Kidney capillary endothelial cell (primary cell): ENCODE measurements around the gene MAVS.
"Not testable (repeated sequence)": the region's sequence is repeated elsewhere in the genome, so short reads cannot be mapped to it uniquely, and the experiment has no call there.

Experiments used
- DNase-seq: peaks from one replicate; pipeline ENCODE4 v3.0.0-alpha.2; 2018; ENCODE audit warnings: low spot score

MAVS gene

DNA sequence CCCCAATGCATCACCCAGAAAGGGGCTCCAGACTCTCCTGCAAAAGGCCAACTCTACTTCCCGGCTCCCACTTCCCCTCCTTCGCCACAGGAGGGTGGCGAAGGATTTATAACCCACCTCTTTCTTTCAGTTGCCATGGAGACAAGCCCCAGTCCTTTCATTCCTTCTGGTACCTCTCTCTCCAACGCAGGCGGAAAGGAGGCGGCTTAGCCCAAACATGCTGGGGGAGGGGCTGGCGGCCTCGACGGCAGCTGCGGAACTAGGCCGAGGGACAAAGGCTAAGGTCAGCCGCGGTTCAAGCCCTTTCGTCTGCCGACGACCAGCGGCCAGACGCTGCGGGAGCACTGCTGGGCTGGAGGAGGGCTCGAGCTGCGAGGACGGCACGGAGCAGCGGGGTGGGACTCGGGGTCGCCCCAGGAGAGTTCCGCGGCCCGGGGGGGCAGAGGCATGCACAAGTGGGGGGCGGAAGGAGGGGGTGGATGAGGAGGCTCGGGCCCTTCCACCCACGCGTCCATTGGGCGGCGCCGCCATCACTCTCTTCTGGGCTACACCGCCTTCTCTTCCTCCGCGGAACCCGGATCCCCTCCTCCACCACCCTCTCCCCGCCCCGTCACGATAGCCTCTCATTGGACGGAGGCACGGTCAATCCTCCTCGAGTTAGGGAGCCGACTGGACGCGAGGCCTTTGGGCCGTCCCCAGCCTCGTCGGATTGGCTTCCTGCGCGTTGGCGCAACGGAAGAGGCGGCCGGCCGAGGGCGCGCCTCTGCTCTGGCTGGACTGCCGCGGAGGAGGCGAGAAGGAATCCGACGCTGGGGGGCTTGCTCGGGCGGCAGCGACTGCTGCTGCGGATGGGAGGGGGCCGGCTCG lies 42.2 kb downstream of the MAVS start, which contains the start of gene PANK2:
PANK2 (plus strand) TSS at position 766 of the 867 bp plus-strand sequence.
- DNase-seq: peak; percentile 95

DNA sequence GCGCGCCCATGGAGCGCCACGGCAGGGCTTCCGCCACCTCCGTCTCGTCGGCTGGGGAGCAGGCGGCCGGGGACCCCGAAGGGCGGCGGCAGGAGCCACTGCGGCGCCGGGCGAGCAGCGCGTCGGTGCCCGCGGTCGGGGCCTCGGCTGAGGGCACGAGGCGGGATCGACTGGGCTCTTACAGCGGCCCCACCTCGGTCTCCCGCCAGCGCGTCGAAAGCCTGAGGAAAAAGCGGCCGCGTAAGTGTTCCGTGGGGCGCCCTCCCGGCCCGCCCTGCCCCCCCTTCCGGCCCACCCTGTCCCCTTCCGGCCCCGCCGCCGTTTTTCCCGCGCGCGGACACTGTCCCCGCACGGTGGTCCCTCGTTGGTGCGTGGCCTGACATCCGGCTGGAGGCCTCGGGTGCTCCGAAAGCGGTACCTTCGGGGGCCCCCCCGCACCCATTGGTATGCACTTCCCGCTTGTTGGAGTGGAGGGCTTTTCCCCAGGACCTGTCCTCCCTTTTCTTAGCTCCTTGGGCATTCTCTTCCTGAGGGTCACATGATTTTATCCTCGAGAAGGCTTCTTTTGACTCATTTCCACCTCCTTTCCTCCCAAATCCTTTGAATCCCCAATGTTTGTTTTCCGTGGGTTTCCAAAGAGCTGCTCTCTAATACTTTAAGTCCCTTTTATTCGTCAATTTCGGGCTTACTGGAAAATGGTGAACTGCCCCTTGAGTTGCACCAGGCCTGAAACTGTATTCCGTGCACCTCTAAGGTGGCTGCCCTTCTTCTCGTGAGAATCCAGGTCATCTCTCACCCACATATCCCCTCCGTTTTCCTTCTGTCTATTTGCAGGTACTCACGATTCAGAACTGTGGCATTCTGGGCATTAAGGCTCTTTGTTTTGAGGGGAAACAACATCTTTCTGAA lies 43.1 kb downstream of the MAVS start:
- no peak for DNase-seq

DNA sequence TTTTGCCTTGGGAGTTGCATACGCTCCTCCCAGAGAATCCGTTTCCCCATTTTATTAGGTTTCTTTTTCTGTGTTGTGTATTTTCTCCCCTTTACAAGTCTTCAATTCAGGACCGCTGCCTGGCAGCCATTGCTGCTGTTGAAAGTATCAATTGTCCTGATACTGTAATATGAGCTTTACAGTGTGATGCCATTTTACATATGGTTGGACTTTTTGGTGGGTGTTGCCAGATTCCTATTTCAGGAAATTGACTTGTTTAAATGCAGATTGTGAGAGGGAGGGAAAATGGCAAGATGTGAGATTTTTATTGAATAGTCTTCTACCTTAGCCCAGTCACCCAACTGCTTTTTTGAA lies 43.7 kb downstream of the MAVS start:
- DNase-seq: no peak

GRCh38 chr20:3890999-3891929 lies 44.6 kb downstream of the MAVS start:
- no peak for DNase-seq

GRCh38 chr20:3894796-3895195 lies 48.2 kb downstream of the MAVS start:
- DNase-seq: no peak

GRCh38 chr20:3896302-3896701 lies 49.7 kb downstream of the MAVS start:
- no peak for DNase-seq

DNA sequence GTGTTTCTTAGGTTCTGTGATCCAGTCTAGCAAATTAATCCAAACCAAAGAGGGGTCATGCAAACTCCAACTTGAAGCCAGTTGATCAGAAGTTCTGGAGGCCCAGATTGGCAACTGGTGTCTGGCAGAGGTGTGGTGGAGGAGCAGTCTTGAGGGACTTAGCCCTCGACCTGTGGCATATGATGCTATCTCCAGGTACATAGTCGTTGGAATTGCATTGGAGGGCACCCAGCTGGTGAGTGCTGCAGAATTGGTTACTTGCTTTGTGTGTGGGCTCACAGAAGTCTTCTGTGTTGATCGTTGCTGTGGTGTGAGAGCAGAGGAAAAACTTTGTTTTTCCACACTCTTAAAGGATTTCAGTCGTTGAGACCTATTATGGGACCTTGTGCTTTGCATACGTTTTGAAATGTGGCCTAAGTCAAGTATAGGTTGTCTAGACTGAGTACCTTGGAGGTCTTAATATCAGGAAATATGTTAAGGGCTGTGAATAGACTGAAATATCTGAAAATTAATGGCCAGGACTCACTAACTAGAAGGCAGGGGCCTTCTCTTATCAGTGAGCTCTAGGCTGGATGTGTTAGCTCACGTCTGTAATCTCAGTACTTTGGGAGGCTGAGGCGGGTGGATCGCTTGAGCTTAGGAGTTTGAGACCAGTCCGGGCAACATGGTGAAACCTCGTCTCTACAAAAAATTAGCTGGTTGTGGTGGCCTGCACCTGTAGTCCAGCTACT lies 50.4 kb downstream of the MAVS start:
- DNase-seq: no peak

GRCh38 chr20:3898181-3898580 lies 51.5 kb downstream of the MAVS start:
- not testable (repeated sequence) for DNase-seq

DNA sequence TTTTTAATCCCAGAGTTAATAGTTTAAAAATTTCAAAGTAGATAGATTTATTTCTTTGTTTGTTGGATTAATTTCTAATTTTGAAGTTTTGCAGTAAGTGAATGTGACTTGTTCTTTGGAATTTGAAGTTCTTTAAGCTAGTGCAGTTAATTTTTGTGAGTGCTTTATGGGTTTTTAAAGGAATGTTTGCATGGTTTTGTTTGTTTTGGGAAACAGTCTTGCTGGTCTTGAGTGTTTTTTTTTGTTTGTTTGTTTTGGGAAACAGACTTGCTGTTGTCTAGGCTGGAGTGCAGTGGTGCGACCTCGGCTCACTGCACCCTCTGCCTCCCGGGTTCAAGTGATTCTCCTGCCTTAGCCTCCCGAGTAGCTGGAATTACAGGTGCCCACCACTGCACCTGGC lies 52.0 kb downstream of the MAVS start:
- no peak for DNase-seq

GRCh38 chr20:3900187-3900604 lies 53.6 kb downstream of the MAVS start:
- DNase-seq: no peak

DNA sequence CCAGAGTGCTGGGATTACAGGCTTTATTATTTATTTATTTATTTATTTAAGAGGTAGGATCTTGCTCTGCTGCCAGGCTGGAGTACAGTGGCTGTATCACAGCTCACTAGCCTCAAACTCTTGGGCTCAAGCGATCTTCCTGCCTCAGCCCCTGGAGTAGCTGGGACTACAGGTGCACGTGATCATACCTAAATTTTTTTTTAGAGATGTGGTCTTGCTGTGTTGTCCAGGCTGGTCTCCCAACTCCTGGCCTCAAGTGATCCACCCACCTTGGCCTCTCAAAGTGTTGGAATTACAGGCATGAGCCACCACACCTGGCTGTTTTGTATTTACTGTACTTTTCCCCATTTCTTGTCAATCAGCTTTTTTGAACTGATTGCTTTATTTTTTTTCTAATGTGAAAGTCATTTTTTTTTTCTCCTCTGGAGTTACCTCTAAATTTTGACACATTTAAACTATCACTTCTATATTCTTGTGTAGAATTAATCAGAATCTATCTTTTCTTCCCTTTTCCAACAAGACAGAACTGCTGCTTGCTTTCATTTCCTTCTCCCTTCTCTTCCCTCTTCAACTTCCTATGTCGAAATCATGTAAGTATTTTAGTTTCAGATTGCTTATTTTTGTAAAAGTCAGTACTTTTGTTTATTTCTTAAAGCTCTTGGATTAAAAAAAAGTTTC lies 54.5 kb downstream of the MAVS start:
- DNase-seq: no peak

DNA sequence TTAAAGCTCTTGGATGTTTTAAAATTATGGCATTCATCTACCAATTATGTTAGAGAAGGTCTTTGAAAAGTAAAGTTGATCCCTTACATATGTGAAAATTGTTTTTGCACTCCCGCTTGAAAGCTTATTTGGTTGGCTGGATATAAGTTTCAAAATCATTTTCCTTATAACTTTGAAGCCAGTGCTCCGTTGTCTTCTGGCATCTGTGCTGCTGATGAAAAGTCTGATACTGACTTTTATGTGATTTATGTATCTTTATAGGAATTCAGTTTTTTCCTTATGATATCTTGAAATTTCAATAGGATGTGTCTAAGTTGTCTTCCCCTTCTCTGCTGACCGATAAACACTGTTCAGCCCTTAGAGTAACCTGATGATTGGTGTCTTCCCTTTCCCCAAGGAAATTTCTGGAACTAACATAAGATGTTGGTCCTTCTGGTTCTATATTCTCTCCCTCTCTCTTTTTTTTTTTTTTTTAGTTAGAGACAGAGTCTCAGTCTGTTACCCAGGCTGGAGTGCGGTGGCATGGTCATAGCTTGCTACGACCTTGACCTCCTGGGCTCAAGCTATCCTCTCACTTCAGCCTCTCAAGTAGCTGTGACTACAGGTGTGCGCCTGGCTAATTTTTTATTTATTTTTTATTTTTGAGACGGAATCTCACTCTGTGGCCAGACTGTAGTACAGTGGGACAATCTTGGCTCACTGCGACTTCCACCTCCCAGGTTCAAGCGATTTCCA lies 55.2 kb downstream of the MAVS start:
- no peak for DNase-seq

DNA sequence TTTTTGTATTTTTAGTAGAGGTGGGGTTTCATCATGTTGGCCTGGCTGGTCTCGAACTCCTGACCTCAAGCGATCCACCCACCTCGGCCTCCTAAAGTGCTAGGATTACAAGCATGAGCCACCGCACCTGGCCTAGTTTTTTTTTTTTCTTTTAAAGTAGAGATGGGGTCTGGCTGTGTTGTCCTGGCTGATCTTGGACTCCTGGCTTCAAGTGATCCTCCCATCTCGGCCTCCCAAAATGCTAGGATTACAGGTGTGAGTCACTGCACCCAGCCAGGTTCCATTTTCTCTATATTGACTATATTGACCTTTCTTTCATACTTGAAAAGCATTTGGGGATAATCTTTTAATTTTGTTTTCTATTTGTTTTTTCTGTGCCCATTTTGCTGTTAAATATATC lies 55.8 kb downstream of the MAVS start:
- DNase-seq: no peak

- no peak for DNase-seq
These were observed 57.6 kb downstream of the MAVS start for GRCh38 chr20:3904224-3904623.

- DNase-seq: no peak
These were observed 58.2 kb downstream of the MAVS start for GRCh38 chr20:3904857-3905256.

DNA sequence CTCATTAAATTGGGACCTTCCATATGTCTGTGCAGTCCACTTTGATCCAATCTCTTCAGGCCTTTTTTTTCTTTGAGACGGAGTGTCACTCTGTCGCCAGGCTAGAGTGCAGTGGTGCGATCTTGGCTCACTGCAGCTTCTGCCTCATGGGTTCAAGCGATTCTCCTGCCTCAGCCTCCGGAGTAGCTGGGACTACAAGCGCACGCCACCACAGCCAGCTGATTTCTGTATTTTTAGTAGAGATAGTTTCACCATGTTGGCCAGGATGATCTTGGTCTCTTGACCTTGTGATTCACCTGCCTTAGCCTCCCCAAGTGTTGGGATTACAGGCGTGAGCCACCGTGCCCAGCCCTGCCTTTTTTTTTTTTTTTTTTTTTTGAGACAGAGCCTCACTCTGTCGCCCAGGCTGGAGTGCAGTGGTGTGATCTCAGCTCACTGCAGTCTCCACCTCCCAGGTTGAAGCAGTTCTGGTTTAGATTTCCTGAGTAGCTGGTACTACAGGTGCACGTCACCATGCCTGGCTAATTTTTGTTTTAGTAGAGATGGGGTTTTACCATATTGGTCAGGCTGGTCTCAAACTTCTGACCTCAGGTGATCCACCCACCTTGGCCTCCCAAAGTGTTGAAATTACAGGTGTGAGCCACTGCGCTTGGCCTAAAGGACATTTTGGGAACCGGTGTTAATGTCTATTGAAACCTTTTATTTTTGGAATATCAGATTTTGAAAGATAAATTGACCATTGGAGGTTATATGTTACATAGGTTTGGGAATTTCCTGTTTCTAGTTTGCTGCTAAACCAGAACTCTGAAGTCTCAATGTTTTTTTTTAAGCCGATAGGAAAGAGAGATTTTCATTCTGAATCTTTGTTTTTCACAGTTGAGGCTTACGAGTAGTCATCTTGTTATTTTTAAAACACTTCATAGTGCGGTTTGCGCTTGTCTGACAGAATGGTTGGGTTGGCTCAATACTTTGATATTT lies 60.4 kb downstream of the MAVS start:
- not testable (repeated sequence) for DNase-seq

GRCh38 chr20:3908667-3909066 lies 62.0 kb downstream of the MAVS start:
- no peak for DNase-seq

DNA sequence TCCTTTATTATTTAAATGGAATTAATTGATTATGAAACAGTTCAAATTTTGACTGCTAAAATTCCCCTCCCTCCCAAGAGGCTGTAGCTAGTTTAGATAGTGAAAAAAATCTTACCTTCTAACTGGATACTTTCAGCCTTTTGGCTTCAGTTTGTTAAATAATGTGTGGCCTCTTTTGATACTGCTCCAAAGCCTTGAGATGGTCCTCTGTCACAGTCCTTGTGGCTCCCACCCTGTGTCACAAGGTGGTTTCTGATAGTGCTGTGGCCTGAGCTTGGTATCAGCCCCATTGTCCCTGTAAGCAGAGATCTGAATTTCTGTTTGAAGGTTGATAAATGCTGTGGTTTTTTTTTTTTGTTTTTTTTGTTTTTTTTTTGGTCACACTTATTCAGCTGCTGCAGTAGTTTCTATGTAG lies 63.3 kb downstream of the MAVS start:
- no peak for DNase-seq

- DNase-seq: no peak
These were observed 64.2 kb downstream of the MAVS start for GRCh38 chr20:3910853-3911252.
